ENCODE results near the gene SCN7A. TPM values are rescaled to one million over a fixed set of nuclear protein-coding genes. Genes with fewer than 3 reads are reported as not detected.
A peak's percentile ranks its signal among the peaks of the same experiment; 100 is the strongest.
"Not testable (repeated sequence)": the region's sequence is repeated elsewhere in the genome, so short reads cannot be mapped to it uniquely, and the experiment has no call there.

The SCN7A gene
- total RNA-seq, 1 donor from 2014 or later, result 0.11 TPM

GRCh38 chr2:166417669-166418068 lies 76.4 kb downstream of the SCN7A start:
- Mint-ChIP-seq H3K4me1 (ENCODE audit: unreplicated experiment) (no peaks in the 10 kb centered on the region), H3K27ac (ENCODE audit: unreplicated experiment) (no peak overlapping the region), H3K9me3 (ENCODE audit: unreplicated experiment) (peaks cover 6% of the 10 kb centered on the region), H3K36me3 (ENCODE audit: unreplicated experiment) (no peaks in the 10 kb centered on the region), H3K27me3 (ENCODE audit: unreplicated experiment) (no peaks in the 10 kb centered on the region), H3K4me3 (ENCODE audit: unreplicated experiment) (no peak overlapping the region)
- DNase-seq (ENCODE audit: extremely low spot score, unreplicated experiment), result no peak
- TF ChIP-seq, protein P1, sequence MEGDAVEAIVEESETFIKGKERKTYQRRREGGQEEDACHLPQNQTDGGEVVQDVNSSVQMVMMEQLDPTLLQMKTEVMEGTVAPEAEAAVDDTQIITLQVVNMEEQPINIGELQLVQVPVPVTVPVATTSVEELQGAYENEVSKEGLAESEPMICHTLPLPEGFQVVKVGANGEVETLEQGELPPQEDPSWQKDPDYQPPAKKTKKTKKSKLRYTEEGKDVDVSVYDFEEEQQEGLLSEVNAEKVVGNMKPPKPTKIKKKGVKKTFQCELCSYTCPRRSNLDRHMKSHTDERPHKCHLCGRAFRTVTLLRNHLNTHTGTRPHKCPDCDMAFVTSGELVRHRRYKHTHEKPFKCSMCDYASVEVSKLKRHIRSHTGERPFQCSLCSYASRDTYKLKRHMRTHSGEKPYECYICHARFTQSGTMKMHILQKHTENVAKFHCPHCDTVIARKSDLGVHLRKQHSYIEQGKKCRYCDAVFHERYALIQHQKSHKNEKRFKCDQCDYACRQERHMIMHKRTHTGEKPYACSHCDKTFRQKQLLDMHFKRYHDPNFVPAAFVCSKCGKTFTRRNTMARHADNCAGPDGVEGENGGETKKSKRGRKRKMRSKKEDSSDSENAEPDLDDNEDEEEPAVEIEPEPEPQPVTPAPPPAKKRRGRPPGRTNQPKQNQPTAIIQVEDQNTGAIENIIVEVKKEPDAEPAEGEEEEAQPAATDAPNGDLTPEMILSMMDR (IDR thresholded peaks at IDR 0.05), result peak; percentile 30

- Mint-ChIP-seq H3K27me3 (ENCODE audit: unreplicated experiment) (no peaks in the 10 kb centered on the region), H3K9me3 (ENCODE audit: unreplicated experiment) (peaks cover 6% of the 10 kb centered on the region), H3K4me3 (ENCODE audit: unreplicated experiment) (no peak overlapping the region), H3K27ac (ENCODE audit: unreplicated experiment) (no peak overlapping the region), H3K4me1 (ENCODE audit: unreplicated experiment) (peaks cover 12% of the 10 kb centered on the region), H3K36me3 (ENCODE audit: unreplicated experiment) (no peaks in the 10 kb centered on the region)
- TF ChIP-seq, protein P1 (IDR thresholded peaks at IDR 0.05), result no peak
- DNase-seq (ENCODE audit: extremely low spot score, unreplicated experiment), result no peak
Observed at GRCh38 chr2:166413255-166413654, 80.8 kb downstream of the SCN7A start.

DNA sequence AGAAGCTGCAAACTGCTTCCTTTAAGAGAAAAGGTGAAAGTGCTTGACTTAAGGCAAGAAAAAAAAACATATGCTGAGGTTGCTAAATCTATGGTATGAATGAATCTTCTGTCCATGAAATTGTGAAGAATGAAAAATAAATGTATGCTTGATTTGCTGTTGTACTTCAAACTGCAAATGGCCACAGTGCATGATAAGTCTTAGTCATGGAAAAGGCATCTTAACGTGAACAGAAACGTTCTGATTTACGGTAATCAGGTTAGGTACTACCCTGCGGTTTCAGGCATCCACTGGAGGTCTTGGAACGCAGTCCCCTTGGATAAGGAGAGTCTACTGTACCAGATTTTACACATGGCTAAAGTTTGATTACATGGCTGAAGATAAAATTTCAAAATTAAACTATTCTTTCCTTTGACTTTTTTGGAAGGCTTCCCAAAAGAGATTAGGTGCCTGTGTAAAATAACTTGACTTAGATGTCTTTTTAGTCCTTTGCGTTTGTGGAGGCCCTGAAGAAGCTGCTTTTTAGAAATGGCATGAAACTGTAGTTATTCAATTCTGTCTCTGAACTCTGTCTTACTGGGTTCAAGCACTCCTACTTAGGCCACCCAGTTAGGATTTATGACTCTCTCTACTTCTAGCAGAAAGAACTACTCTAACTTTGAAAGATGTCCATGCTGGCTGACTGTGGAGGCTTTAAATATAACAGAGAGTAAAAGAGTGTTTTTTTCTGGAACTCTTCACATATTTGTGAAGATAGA lies 82.4 kb downstream of the SCN7A start:
- no peak overlapping the region for H3K4me3 Mint-ChIP-seq (ENCODE audit: unreplicated experiment)
- H3K4me1 Mint-ChIP-seq (ENCODE audit: unreplicated experiment), result peaks cover 12% of the 10 kb centered on the region
- no peaks in the 10 kb centered on the region for H3K36me3 Mint-ChIP-seq (ENCODE audit: unreplicated experiment)
- peak overlapping the region; percentile 49 for H3K27ac Mint-ChIP-seq (ENCODE audit: unreplicated experiment)
- DNase-seq (ENCODE audit: extremely low spot score, unreplicated experiment), result no peak
- TF ChIP-seq, protein P1 (IDR thresholded peaks at IDR 0.05), result no peak
- no peaks in the 10 kb centered on the region for H3K27me3 Mint-ChIP-seq (ENCODE audit: unreplicated experiment)
- peaks cover 6% of the 10 kb centered on the region for H3K9me3 Mint-ChIP-seq (ENCODE audit: unreplicated experiment)

DNA sequence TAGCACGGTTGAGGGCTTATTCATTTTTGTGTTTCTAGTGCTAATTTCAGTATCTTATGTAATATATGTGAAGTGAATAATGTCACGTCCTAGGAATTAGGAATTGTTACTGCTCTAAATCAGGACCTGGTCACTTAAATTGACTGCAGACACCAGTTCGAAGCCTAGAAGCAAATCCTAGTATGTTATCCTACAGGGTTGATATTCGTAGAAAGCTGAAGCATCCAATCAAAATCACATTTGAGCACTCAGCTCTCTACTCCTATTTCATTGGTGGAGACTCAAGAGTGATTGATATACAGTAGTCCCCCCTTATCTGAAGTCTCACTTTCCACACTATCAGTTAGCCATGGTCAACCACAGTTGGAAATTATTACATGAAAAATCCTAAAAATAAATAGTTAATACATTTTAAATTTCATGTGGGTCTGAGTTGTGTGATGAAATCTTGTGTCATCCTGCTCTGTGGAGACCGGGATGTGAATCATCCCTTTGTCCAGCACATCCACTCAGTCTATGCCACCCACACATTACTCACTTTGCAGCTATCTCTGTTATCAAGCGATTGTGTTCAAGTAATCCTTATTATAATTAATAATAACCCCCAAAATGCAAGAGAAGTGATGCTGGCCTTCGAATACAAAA lies 83.1 kb downstream of the SCN7A start:
- DNase-seq (ENCODE audit: extremely low spot score, unreplicated experiment), result no peak
- H3K36me3 Mint-ChIP-seq (ENCODE audit: unreplicated experiment), result no peaks in the 10 kb centered on the region
- no peak overlapping the region for H3K4me3 Mint-ChIP-seq (ENCODE audit: unreplicated experiment)
- peaks cover under 1% of the 10 kb centered on the region for H3K9me3 Mint-ChIP-seq (ENCODE audit: unreplicated experiment)
- H3K27ac Mint-ChIP-seq (ENCODE audit: unreplicated experiment), result peak overlapping the region; percentile 49
- TF ChIP-seq, protein P1 (IDR thresholded peaks at IDR 0.05), result no peak
- H3K27me3 Mint-ChIP-seq (ENCODE audit: unreplicated experiment), result no peaks in the 10 kb centered on the region
- H3K4me1 Mint-ChIP-seq (ENCODE audit: unreplicated experiment), result peaks cover 12% of the 10 kb centered on the region

DNA sequence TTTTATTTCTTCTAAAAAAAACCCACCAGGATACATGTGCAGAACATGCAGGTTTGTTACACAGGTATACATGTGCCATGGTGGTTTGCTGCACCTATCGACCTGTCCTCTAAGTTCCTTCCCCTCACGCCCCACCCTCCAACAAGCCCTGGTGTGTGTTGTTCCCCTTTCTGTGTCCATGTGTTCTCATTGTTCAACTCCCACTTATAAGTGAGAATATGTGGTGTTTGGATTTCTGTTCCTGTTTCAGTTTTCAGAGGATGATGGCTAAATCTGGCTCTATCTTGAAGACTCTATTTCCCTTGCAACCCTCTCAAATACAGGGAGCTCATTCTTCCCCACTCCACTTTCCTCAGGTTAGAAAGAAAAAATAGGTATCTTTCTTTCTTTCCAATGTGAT lies 86.3 kb downstream of the SCN7A start:
- not testable (repeated sequence) for H3K4me3 Mint-ChIP-seq (ENCODE audit: unreplicated experiment); H3K9me3 Mint-ChIP-seq (ENCODE audit: unreplicated experiment); H3K36me3 Mint-ChIP-seq (ENCODE audit: unreplicated experiment); DNase-seq (ENCODE audit: extremely low spot score, unreplicated experiment); H3K27me3 Mint-ChIP-seq (ENCODE audit: unreplicated experiment); H3K27ac Mint-ChIP-seq (ENCODE audit: unreplicated experiment)
- H3K4me1 Mint-ChIP-seq (ENCODE audit: unreplicated experiment), result peaks cover 12% of the 10 kb centered on the region
